Measurements from ENCODE around the gene ERICH2. TPM values are rescaled to one million over a fixed set of nuclear protein-coding genes. Genes with fewer than 3 reads are reported as not detected.

The ERICH2 gene
- total RNA-seq, 1 donor from 2014 or later, result 8.5 TPM

DNA sequence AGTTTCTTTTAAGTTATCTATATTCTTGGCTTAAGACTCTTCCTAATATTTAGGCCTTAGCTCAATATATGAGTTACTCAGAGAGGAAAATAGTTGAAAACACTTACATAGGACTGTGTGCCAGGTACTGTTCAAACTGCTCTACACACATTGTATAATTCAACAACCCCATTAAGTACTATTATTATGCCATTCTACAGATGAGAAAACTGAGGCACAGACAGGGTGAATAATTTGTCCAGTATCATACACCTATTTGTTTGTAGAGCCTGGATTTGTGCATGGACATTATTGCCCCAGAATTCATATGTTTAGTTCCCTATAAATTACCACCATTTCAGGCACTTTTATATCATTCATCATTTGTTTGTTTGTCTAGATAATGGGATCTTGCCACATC lies 28.8 kb downstream of the ERICH2 start:
- H3K36me3 ChIP-seq, result no peaks in the 10 kb centered on the region
- TF ChIP-seq, protein P1, sequence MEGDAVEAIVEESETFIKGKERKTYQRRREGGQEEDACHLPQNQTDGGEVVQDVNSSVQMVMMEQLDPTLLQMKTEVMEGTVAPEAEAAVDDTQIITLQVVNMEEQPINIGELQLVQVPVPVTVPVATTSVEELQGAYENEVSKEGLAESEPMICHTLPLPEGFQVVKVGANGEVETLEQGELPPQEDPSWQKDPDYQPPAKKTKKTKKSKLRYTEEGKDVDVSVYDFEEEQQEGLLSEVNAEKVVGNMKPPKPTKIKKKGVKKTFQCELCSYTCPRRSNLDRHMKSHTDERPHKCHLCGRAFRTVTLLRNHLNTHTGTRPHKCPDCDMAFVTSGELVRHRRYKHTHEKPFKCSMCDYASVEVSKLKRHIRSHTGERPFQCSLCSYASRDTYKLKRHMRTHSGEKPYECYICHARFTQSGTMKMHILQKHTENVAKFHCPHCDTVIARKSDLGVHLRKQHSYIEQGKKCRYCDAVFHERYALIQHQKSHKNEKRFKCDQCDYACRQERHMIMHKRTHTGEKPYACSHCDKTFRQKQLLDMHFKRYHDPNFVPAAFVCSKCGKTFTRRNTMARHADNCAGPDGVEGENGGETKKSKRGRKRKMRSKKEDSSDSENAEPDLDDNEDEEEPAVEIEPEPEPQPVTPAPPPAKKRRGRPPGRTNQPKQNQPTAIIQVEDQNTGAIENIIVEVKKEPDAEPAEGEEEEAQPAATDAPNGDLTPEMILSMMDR (IDR thresholded peaks at IDR 0.05), result no peak
- no peak for DNase-seq
- no peak for ATAC-seq
- intact Hi-C loops (cut with DNase I), result no loop called here
- H3K27ac ChIP-seq, result no peak overlapping the region
- no peak overlapping the region for H3K4me3 ChIP-seq
- no peaks in the 10 kb centered on the region for H3K4me1 ChIP-seq
- no peaks in the 10 kb centered on the region for H3K9me3 ChIP-seq
- no peaks in the 10 kb centered on the region for H3K27me3 ChIP-seq (ENCODE audit: low read depth)

DNA sequence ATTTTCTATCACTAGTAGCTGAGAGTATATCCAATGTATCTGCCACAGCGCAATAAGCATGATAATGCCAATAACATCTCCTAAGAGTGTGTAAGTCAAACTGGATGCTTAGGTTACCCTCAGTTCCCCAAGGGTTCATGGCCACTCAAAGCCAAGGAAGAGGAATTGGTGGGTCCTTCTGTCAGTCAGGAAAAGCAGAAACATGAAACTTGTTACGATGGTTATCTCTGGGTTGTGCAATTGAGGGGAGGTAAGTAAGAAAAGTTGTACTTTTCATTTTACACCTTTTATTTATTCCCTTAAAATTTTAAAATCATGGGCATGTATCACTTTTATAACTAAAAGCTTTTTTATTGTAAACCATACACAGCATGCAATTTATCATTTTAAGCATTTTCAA lies 36.4 kb downstream of the ERICH2 start:
- H3K9me3 ChIP-seq, result no peaks in the 10 kb centered on the region
- no peaks in the 10 kb centered on the region for H3K27me3 ChIP-seq (ENCODE audit: low read depth)
- H3K4me3 ChIP-seq, result no peak overlapping the region
- ATAC-seq (no peak), DNase-seq (no peak)
- no peaks in the 10 kb centered on the region for H3K36me3 ChIP-seq
- TF ChIP-seq, protein P1 (IDR thresholded peaks at IDR 0.05), result no peak
- intact Hi-C loops (cut with DNase I), result no loop called here
- no peaks in the 10 kb centered on the region for H3K4me1 ChIP-seq
- H3K27ac ChIP-seq, result no peak overlapping the region

DNA sequence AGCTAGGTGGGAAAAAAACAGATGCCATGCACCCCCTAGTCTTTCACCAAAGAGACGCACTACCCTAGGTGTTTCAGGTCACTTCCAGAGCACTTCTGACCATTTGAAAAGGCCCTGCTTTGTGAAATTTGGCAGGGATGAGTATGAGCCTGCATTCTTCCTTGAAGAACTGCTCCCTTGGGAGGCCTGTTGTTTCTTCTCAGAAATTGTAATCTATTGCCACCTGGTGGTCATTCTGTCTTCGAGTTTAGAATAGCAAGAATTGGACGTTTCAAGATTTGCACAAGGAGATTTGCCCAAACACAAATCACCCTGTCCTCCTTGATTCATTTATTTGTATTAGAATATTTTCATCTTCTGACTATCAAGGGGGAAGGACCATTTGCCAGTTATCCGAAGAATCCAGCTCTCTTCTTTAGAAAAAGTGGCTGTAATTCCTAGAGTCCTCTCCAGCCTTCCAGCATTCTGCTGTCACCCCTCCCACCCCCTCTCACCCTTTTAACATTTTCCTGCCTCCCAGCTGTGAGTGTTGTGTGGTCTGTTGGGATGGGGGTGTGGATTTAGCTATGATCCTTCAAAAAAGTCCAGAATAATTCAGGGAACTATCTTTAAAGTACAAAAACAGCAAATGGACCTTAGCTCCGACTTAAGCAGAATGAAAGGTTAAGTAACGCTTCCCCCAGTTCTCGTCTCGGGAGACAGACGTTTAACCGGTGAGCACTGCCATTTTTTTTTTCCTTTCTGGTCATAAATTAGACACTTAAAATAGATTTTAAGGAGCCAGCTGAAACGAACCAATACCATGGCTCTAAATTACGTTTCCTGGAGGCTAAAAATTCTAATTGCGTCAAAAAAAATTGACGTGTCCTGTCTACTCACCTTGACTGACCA lies 42.8 kb downstream of the ERICH2 start:
- Histone ChIP-seq H3K27ac (no peak overlapping the region), H3K4me1 (peaks cover 44% of the 10 kb centered on the region), H3K9me3 (no peaks in the 10 kb centered on the region), H3K4me3 (no peak overlapping the region), H3K27me3 (ENCODE audit: low read depth) (peaks cover 51% of the 10 kb centered on the region), H3K36me3 (no peaks in the 10 kb centered on the region)
- ATAC-seq (peak; percentile 61 to 65), DNase-seq (no peak)
- intact Hi-C loops (cut with DNase I), result loop anchor here (10.0 kb wide), 1 partner anchor 328 kb away; no protein-coding TSS in a partner anchor
- TF ChIP-seq, protein P1 (IDR thresholded peaks at IDR 0.05), result peak; percentile 69

DNA sequence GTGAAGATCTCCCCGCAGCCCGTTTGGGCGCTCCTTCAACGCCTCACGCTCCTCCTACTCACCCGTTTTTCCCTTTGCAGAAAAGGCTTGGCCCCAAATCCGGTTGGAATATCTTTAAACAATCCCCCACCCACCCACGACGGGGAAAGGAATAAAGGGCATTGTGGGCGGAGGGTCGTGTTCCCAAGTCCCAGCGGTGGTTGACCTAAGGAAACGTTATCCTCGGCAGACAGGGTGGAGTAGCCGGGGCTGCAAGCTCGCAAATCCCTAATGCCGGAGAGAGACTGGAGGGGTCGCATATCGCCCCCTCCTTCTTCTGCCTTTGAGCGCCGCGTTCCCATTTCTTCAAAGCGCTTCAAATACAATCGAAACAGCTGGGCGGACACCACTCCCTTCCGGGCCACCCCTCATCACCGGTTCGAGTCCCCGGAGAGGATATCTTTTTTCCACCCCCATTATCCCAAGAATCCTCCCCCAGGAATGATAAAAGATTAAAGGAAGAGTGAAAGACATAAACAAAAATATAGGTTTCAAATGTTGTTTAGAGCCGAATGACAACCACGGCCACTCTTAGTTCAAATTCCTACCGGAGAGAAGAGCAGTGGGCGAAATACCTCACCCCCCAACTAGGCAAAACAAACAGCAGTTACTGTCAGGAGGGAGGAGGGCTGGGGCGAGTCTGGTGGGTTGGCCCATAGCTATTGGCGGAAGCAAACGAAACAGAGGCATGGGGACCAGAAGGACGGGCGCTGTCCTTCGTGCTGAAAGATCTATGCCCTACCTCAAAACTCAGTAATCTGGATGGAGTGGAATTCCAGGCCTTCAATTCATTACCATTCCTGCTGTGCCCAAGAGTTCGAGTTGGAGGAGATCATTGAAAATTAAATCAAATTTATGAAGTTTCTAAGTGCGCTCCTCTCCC lies 43.7 kb downstream of the ERICH2 start:
- peaks cover 53% of the 10 kb centered on the region for H3K4me1 ChIP-seq
- H3K9me3 ChIP-seq, result no peaks in the 10 kb centered on the region
- no peaks in the 10 kb centered on the region for H3K36me3 ChIP-seq
- no peak overlapping the region for H3K27ac ChIP-seq
- TF ChIP-seq, protein P1 (IDR thresholded peaks at IDR 0.05), result no peak
- peaks cover 60% of the 10 kb centered on the region for H3K27me3 ChIP-seq (ENCODE audit: low read depth)
- DNase-seq, result no peak
- intact Hi-C loops (cut with DNase I), result loop anchor here (10.0 kb wide), 1 partner anchor 329 kb away; no protein-coding TSS in a partner anchor
- ATAC-seq, result no peak
- H3K4me3 ChIP-seq, result no peak overlapping the region

DNA sequence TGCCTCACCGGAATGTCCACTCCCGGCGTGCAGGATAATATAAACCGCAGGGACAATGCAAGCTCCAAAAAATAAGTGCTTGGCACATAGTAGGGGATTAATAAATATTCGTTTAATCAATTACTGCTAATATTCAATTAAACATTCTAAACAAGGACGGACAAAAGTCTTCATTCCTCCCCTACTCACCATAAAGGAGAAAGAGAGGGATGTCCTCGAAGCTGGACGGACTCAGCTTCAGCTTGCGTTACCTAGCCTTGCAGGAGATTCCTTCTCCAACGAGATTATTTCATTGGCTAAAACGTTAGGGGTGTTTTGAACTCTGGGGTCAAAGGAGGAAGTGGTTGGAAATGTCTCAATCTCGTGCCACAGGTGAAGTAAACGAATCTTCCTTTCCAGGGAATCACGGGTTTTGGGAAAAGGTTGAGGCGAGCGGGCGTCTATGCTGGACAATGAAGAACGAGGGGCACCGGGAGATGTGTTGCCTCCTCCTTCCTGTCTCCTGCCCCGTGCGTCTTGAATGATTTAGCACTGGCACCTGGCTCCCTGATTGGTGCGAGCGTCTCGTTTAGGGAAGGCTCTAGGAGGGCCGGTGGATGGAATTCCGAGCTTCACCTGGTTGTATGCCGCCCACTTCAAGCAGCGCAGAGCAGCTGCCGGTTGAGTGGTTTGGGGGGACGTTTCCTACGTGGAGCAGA lies 44.5 kb downstream of the ERICH2 start:
- DNase-seq (no peak), ATAC-seq (no peak)
- Histone ChIP-seq H3K27ac (no peak overlapping the region), H3K4me1 (peaks cover 53% of the 10 kb centered on the region), H3K9me3 (no peaks in the 10 kb centered on the region), H3K27me3 (ENCODE audit: low read depth) (peaks cover 68% of the 10 kb centered on the region), H3K4me3 (no peak overlapping the region), H3K36me3 (no peaks in the 10 kb centered on the region)
- TF ChIP-seq, protein P1 (IDR thresholded peaks at IDR 0.05), result no peak
- intact Hi-C loops (cut with DNase I), result loop anchor here (10.0 kb wide), 1 partner anchor 330 kb away; no protein-coding TSS in a partner anchor
